Measurements from ENCODE around the gene SYTL3.

GRCh38 chr6:158686791-158687381 lies 37.0 kb downstream of the SYTL3 start:
- no peak for TF ChIP-seq CTCF (IDR thresholded peaks at IDR 0.05; ENCODE audit: low read depth, low read length, poor library complexity, severe bottlenecking)
- TF ChIP-seq EZH2phosphoT487 (IDR thresholded peaks at IDR 0.05; ENCODE audit: borderline replicate concordance, low read length), result no peak

Data from DOHH2 (cell line).